ENCODE results near the gene LNPK.

DNA sequence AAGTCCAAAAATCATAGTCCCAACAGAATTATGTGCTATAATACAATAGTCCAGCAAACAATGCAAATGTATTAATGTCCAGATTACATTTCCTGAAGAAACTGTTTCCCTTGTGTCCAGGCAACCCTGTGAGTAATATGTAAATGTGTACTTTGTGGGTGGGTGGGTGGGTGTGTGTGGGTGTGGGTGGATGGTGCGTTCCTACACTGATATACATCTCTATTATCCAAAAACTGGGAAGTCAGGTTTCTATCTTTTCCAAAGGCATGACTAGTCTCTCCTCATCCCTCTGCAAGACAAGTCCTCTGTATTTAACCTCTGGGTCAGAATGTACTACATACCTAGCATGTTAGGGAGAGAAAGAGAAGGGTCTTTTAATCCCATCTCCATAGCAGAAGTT, 71.6 kb downstream of the LNPK start:
- TF ChIP-seq, protein P1, sequence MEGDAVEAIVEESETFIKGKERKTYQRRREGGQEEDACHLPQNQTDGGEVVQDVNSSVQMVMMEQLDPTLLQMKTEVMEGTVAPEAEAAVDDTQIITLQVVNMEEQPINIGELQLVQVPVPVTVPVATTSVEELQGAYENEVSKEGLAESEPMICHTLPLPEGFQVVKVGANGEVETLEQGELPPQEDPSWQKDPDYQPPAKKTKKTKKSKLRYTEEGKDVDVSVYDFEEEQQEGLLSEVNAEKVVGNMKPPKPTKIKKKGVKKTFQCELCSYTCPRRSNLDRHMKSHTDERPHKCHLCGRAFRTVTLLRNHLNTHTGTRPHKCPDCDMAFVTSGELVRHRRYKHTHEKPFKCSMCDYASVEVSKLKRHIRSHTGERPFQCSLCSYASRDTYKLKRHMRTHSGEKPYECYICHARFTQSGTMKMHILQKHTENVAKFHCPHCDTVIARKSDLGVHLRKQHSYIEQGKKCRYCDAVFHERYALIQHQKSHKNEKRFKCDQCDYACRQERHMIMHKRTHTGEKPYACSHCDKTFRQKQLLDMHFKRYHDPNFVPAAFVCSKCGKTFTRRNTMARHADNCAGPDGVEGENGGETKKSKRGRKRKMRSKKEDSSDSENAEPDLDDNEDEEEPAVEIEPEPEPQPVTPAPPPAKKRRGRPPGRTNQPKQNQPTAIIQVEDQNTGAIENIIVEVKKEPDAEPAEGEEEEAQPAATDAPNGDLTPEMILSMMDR (IDR thresholded peaks at IDR 0.05), result no peak
- no peak for TF ChIP-seq POLR2A (IDR thresholded peaks at IDR 0.05)
